Cardiac fibroblast (primary cell): ENCODE data around the gene FOXN3.

Experiments
- DNase-seq, 2 donors: peaks; one replicate each; pipeline versions ENCODE4 v3.0.0 to v3.0.0-alpha.2; 2010; ENCODE audit warnings: low read depth in 2 of 2
- H3K4me3 ChIP-seq, 2 donors: replicated peaks in 1 of 2; 1 replicate in 1 of 2; 2 replicates in 1 of 2; pipeline ENCODE4 v1.5.1; 2011; ENCODE audit warnings: low read depth in 2 of 2, low read length in 2 of 2, mild to moderate bottlenecking in 2 of 2, moderate library complexity in 1 of 2
- CTCF ChIP-seq: IDR thresholded peaks from one replicate; pipeline ENCODE4 v1.5.1; 2011; ENCODE audit warnings: low read depth, mild to moderate bottlenecking, low read length, inconsistent platforms

The FOXN3 gene

DNA sequence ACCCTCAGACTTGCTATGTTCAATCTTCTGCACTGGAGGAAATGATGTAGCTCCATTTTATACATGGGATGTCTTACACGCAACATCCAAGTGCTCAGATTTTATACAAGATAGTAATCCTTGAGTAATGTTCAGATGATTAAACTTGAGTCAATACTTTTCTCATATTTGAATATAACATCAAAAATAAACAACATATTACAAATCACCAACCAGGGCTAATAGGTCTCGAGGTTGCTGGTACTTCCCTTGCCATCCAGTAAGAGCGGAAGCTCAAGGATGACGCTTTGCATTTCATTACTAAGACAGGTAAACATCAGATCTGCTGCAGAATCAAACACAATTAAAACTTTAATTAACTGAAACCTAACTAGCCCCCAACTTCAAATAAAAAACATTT is 97.3 kb downstream of the FOXN3 start:
- TF ChIP-seq CTCF = no peak
- DNase-seq = no peak

GRCh38 chr14:89317051-89317691 is 99.9 kb downstream of the FOXN3 start:
- no peak for TF ChIP-seq CTCF
- no peak for DNase-seq
- no peak overlapping the region for H3K4me3 ChIP-seq

More for the DNA sequence above, 97.3 kb downstream of the FOXN3 start:
- H3K4me3 ChIP-seq = no peak overlapping the region

DNA sequence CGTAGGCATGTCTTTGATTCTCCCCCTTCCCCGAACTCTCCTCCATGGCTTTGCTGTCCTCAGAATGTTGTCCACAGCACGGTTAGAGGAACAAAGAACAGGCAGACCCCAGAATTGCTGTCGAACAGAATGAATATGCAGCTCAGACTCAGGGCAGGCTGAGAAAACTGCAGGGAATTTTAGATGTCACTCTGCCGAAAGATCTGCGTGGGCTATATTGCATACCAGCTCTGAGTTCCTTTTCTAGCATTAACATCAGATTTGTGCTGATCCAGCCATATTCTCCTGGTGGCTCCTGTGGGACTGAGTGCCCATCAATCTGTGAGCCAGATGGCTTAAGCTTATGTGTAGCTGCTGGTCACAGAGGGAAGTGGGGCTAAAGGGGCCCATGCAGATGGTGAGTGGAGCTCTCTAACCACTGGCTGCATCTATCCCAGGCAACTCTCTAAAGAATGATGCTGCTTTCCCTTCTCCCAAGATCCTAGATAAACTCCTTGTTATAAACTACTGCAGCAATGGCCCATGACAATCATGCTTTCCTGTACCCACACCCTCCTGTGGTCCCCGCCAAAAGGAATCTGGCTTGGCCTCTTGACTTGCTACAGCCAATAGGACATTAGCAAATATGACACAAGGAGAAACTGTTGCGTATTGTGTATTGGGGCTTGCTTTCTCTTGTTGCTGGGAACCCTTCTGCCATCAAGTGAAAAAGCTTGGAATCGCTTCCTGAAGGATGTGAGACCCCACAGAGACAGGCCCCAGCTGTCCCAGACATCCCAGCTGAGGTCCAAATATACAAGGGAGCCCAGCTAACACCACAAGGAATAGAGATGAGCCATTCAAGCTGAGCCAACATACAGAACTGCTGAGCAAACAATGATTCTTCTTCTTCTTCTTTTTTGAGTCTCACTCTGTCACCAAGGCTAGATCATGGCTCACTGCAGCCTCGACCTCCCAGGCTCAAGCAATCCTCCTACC is 101.3 kb downstream of the FOXN3 start:
- no peak for DNase-seq
- H3K4me3 ChIP-seq = no peak overlapping the region
- no peak for TF ChIP-seq CTCF

DNA sequence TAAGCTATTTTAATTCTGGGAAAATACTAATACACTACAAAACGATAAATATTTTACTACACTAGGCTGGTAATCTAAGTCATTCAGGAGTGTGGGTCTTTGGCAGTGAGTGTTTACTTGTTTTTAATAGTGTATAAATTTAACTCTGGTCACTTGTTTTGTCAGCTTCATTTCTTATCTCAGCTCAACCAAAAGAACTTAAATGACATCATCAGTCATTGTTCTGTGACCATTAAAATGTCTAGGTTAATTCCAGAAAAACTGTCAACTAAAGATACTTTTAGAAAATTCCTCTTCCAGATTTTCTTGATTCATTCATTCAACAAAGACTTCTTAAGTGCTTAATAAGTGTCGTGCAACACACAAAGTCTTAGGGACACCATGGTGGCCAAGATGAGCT is 102.8 kb downstream of the FOXN3 start:
- no peak for DNase-seq
- TF ChIP-seq CTCF = no peak

DNA sequence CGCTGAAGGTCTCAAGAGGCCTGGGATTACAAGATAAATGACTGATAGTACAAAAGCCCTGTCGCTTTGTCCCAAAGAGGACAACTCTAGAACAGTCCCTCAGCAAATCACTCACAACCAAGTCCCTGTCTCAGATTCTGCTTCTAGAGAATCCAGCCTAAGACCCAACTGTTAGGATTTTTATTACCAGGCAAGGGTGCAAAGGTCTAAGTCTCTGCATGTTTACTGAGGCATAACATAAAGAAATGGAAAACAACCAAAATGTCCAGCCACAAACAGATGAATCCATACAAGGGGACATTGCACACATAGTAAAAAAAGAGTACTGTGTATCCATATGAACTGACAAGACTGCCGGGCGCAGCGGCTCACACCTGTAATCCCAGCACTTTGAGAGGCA is 104.1 kb downstream of the FOXN3 start:
- TF ChIP-seq CTCF = no peak
- no peak overlapping the region for H3K4me3 ChIP-seq

More for the DNA sequence above, 102.8 kb downstream of the FOXN3 start:
- H3K4me3 ChIP-seq = no peak overlapping the region

DNA sequence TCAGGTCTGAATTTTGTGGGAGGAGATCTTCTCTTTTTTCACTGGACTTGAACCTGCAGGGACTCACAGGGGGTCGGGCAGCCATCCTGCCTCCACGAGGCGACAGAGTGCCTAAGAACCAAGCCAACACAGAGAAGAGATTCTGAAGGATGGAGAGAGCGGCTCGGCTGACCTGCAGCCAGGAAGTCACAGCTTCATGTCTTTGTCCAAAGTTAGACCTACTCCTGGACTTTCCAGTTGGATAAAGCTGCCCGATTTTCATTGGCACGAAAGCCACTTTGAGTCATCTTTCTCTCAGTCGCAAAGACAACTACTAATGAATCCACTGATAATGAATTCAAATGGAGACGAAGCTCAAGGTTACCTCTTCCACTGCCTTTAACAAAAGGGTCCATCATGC is 106.8 kb downstream of the FOXN3 start:
- H3K4me3 ChIP-seq = no peak overlapping the region
- TF ChIP-seq CTCF = no peak
- DNase-seq = no peak

More for the DNA sequence above, 104.1 kb downstream of the FOXN3 start:
- no peak for DNase-seq
